GM23338 (cell line): ENCODE measurements around the gene EFCAB12.
"Not testable (repeated sequence)": the region's sequence is repeated elsewhere in the genome, so short reads cannot be mapped to it uniquely, and the experiment has no call there.

Source experiments
- CTCF ChIP-seq, 2 experiments: fragments of 200-600 bp in 1 of 2; sonication (generic) in 1 of 2; conservative IDR thresholded peaks; 2 replicates each; pipeline versions ENCODE4 v1.5.1 to v1.6.1; 2016 to 2017; ENCODE audit warnings: antibody characterized with exemption in 2 of 2, low read depth in 2 of 2, mild to moderate bottlenecking in 2 of 2, moderate library complexity in 1 of 2
- EZH2 ChIP-seq: fragments of 200-600 bp; sonication (generic); IDR thresholded peaks from one replicate; pipeline ENCODE4 v1.8.0; 2017; ENCODE audit warnings: antibody characterized with exemption, mild to moderate bottlenecking, low read depth; ENCODE audit not compliant: unreplicated experiment
- EZH2phosphoT487 ChIP-seq: fragments of 200-600 bp; sonication (generic); IDR thresholded peaks from one replicate; pipeline ENCODE4 v1.8.1; 2018; ENCODE audit warnings: antibody characterized with exemption; ENCODE audit not compliant: unreplicated experiment
- REST ChIP-seq: IDR thresholded peaks from one replicate; pipeline ENCODE4 v1.6.1; 2018; ENCODE audit warnings: antibody characterized with exemption; ENCODE audit not compliant: unreplicated experiment

DNA sequence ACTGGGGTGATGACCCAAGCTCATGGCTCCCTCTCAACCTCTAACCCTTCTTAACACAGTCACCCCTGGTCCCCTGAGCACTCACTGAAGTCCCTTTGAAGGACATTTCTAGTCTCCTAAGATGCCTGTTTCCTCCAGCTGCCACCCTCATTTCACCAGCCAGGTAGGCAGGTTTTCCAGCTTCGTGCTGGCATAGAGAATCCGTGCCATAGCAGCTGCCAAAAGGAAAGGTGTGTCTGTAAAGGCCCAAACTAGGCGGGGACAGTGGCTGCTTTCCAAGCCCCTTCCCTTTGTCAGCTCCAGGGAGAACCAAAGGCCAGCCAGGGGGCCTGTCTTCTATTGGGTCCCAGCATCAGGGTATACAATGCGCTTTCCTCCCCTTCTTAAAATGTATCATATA, 36.9 kb downstream of the EFCAB12 start:
- TF ChIP-seq REST; CTCF (conservative IDR thresholded peaks at IDR 0.05; ENCODE audit: low read depth in 2 of 2); EZH2phosphoT487; EZH2: not testable (repeated sequence)
